Activated CD4-positive, CD25-positive, alpha-beta regulatory T cell treated with anti-CD3 and anti-CD28 coated beads, Interleukin-2, amount 50 U/mL, for 16 hours (primary cell): ENCODE results near the gene ZSCAN9.

Experiments used
- DNase-seq: peaks from one replicate; pipeline ENCODE4 v3.0.0-alpha.2; 2020; ENCODE audit warnings: low read depth, low spot score

ZSCAN9 gene

DNA sequence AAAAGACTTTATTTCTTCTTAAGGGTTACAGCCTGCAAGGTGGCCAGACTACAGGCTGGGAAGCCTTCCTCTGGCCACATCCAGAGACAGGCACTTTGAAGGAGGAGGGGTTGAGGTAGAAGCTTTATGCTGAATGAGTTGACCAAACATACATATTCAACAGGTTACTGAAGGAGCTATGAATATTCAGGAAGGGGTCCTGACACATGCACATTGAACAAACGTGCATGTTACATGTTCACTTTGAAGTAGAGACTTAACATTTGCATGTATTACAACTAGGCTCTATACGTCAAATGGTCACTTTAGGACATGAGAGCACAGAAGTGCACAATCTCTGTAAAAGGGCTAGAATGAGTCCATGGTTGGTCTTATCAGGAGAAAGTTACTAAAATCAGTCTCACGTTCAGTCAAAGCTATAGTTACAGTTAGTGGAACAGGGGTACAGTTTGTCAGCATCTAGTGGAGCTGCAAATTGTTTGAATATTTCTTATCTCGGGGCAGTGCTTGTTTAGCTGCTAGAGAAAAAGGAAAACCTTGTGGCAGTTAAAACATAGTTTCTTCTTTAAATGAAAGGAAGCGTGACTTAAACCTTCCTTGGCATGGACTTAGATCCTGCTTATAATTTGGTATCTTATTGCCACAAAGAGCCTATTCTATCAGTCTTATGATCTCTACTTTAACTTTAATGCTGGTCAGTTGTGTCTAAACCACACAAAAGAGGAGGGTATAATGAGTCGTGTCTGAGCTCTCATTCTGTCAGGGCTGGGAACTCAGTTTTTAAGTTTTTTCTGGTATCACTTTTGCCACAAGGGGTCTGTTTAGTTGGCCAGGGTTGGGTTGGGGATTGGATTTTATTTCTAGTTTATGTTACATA lies 4.6 kb upstream of the ZSCAN9 start:
- DNase-seq = no peak

DNA sequence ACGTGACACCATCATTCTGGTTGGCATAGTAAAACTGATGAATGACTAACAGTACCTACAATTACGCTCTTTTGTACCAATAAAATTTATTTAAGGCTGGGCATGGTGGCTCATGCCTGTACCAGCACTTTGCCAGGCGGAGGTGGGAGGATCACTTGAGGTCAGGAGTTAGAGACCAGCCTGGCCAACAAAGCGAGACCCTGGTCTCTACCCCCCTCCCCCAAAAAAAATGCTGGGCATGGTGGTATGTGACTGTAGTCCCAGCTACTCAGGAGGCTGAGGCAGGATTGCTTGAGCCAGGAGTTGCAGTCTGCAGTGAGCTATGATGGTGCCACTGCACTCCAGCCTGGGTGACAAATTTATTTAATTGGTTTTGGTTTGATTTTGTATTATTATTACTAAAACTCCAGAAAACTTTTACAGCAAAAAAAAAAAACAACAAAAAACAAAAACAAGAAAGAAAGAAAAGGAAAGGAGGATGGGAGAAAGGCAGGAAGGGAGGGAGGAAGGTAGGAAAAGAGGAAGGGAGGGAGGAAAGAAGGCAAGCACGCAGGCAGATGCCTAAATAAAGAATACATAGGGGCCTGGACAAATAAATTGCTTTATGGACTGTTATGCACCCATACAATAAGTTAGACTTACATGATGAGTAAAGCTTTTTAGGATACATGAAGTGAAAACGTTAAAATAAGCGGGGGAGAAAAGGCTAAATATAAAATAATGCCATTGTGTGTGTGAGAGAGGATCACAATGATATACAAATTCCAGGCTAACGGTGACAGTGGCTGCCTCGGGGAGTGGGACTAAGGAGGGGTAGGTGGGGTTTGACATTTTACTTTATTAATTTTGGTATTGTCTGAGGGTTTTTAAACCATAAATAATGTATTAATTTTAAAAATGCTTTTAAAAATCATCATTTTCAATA lies 682 bp upstream of the ZSCAN9 start:
- DNase-seq = no peak

DNA sequence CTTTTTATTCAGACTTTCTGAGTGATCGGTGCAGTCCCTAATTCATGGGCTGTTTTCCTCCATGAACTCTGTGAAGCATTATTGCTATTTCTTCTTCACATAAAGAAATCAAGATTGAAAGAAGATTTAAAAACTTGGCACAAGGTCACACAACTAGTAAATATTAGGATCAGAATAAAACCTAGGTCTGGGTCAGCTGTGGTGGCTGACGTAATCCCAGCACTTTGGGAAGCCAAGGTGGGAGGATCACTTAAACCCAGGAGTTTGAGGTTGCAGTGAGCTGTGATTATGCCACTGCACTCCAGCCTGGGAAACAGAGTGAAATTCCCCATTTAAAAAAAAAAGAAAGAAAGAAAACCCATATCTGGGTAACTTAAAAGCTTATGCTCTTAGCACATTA lies 1.4 kb downstream of the ZSCAN9 start:
- no peak for DNase-seq

DNA sequence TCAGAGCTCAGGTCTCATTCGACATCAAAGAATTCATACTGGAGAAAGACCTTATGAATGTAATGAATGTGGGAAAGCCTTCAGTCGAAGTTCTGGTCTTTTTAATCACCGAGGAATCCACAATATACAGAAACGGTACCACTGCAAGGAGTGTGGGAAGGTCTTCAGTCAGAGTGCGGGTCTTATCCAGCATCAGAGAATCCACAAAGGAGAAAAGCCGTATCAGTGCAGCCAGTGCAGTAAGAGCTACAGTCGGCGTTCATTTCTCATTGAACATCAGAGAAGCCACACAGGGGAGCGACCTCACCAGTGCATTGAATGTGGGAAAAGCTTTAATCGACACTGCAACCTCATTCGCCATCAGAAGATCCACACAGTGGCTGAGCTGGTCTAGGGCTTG lies 7.7 kb downstream of the ZSCAN9 start:
- DNase-seq = no peak

DNA sequence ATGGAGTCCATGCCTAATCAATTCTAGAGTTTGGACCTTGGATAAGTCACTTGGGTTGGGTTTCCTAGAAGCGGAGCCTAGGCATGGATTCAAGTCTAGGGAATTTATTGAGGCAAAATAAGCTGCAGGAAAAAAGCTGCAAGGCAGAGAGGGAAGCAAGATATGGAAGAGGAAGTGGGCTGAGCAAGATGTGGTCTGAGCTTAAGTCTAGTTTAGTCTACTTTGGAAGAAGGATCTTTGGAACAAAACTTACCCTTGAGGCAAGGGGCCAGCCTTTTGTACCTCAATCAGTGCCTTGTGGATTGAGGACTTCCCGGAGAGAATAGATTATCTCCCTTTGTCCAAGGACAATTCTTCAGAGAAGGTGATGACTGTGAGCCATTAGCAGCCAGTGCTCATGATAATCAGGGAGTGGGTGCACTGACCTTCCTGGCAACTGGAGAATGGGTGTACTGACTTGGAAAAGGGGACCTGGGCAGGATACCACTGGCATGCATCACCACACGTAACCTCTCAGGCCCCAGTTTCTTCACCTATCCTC lies 10.9 kb downstream of the ZSCAN9 start:
- DNase-seq = no peak

DNA sequence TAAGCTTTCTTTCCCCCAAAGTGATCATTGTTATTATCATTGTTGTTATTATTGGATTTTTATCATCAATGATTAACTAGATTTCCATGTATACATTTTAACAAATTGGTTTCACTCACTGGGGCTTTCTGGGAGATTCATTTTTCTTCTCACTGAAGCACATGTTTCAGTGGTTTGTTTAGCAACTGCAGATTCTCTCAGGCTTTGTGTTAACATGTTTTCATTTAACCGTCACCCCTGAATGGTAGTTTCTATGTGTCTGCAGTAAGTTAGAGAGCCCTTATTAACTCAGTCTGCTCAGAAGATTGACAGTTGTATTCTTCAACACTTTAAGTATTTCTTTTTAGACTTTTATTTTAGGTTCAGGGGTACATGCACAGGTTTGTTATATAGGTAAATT lies 14.6 kb downstream of the ZSCAN9 start:
- no peak for DNase-seq

DNA sequence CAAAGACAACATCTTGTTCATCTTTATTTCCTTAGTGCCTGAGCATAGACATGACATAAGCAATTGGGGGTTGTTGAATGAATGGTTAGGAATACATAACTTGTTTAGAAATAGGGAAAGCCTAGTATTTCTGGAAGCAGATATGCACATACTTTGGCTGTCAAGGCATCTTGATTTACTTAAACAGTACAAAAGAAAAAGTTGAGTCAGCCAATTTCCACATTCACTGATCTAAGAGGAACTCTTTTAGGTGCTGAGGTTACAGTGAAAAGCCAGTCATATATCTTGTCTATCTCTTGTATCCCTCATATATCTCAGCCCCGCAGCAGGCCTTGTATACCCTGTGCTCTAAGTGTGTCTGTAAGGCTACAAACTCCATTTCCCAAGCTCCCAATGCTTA lies 15.4 kb downstream of the ZSCAN9 start:
- DNase-seq = no peak

DNA sequence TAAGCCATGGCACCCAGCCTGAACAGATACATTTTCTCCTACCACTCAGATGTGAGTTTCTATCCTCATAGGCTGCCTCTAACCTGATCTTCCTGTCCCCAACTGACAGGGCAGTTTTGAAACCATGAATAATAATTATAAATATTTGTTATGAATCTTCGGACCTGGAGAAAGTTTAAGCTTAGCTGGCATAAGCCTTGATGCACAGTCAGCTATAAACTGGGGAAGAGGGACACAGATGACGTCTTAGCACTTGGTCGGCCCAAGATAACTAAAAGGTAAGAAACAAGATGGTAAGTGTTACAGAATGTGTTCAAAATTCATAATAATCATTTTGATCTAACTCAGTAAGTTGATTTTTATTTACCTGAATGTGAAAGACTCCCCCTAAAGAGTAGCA lies 18.9 kb downstream of the ZSCAN9 start:
- no peak for DNase-seq

DNA sequence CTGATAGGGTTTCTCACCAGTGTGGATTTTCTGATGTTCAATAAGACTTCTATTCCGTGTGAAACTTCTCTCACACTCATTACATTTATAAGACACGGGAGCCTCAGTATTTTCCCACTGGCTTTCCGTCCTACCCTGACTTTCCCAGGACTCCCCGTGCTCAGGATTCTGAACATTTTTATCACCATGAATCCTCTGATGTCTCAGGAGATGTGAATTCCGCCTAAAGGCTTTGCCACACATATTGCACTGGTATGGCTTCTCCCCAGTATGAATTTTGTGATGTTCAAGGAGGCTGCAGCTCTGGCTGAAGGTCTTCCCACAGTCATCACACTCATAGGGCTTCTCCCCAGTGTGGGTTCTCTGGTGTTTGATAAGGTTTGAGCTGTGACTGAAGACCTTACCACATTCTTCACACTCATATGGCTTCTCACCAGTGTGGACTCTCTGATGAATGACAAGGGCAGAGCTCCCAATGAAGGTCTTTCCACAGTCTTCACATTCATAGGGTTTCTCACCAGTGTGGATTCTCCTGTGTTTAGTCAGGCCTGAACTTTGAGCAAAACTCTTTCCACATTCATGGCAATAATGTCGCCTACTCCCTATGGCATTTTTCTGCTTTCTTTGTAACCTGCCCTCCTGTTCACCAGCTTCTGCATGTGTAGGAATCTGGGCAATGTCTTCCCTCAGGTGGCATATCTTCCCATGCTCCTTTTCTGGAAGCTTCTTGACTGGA lies 20.3 kb downstream of the ZSCAN9 start:
- no peak for DNase-seq

DNA sequence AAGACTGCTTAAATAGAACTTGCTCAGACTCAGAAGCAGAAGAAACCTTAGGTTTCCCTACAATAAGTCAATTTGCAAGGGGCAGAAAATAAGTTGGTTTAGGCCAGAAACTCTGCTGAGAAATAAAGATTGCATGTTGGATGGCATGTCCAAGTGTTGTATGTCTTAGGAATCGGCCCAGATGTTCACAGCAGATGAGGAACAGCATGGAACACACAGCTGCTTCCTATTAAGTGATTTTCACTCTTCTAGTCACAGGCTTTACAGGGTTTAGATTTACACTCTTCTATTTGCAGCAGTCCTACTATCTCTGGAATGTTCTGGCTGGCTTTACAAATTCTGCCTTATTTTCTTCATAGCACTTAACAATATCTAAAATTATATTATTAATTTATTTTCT lies 23.8 kb downstream of the ZSCAN9 start:
- no peak for DNase-seq

DNA sequence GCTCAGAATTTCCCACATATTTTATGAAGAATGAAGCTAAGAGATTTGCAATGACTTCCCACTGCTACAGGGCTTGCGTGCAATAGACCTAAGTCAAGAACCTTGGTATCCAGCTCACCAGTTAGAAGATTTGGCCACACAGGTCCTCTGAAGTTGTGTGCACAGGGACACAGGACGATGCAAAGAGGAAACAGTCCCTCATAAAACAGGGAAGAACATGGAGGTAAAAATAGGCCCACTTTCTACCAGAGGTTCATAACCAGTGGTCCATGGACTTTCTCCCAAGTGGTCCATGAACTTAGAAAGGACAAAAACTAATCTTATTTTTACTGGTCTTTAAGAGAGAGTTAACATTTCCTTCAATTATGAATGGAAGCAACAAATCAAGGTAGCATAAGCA lies 25.7 kb downstream of the ZSCAN9 start:
- DNase-seq = no peak

DNA sequence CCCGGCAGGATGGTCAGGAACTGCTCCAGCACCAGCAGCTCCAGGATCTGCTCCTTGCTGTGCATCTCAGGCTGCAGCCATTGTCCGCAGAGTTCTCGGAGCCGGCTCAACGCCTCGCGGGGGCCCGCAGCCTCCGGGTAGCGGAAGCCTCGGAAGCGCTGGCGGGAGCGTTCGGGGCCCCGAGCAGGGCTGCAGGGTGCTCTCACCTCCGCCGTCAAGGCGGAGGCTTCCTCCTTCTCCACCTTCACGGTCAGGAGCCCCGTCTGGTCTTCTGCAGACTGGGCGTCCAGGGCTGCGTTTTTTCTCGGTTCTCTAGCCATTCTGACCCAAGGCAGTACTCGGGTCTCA lies 26.6 kb downstream of the ZSCAN9 start:
- no peak for DNase-seq

DNA sequence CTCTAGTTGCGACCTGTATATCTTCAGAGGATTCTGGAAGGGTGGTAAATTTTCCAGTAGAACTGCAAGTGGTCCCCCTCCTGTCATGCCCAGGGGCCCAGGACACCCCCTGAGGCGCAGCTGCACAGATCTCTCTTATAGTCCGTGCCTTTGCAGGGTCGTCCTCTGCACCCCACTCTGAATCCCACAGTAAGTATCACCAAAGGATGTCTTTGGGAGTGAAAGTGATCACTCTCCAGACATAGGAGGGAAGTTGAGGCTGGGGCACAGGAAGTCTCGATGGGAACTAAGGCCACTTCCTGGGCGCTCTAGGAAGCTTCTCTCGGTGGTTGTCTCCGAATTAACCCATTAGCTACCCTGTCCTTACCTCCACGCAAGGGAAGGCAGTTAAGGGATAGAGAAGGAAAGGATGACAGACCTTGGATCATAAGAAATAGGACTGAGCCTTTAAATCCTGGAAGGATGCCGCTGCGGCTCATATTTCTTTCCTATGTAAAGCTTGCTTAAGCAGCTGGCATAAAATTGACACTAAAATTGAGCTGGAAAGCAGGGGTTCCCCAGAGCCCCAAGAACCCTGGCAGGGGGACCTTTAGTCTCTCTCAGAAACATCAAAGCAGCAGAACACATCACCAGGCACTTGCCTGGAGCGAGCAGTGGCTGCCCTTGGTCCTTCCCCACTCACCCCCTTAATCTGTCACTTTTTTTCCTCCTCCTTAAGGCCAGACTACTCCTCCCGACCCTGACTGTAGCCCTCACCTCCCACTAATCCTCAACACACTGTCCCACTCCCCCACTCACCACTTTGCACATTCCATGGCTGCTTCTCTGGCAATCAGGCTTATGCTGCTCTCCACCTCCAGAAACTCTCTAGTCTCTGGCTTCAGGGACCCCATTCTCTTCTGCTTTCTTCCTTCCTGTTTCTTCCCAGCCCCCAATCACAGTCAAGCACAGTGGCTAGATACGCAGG lies 27.2 kb downstream of the ZSCAN9 start, which contains the start of gene ZKSCAN4:
Gene ZKSCAN4, minus strand, starts transcription at position 261 of the 967 bp plus-strand sequence. CDS start 289 bp downstream, outside the sequence.
- peak; percentile 50 for DNase-seq

DNA sequence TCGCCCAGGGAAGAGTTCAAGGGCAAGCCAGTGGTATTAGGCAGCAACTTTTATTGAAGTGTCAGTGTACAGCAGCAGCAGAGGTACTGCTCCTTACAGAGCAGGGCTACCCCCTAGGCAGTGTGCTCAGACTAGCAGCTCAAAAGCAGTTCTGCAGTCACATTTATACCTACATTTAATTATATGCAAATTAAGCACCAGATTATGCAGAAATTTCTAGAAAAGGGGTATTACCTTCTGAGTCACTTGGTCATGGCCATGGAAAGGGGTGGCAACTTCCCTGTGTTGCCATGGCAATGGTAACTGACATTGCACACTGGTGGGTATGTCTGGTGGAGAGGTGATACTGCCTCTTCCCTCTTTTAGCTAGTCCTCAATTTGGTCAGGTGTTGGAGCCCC lies 29.0 kb downstream of the ZSCAN9 start:
- DNase-seq = no peak

DNA sequence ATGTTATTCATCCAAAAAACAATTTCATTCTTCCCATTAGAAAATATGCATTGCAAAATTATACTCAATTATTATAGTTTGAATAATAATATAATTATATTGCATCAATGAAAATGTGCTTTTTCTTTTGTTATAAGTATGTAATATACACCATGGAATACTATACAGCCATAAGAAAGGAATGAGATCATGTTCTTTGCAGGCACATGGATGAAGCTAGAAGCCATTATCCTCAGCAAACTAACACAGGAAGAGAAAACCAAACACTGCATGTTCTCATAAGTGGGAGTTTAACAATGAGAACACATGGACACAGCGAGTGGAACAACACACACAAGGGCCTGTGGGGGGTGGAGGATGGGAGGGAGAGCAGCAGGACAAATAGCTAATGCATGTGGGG lies 32.0 kb downstream of the ZSCAN9 start:
- no peak for DNase-seq

DNA sequence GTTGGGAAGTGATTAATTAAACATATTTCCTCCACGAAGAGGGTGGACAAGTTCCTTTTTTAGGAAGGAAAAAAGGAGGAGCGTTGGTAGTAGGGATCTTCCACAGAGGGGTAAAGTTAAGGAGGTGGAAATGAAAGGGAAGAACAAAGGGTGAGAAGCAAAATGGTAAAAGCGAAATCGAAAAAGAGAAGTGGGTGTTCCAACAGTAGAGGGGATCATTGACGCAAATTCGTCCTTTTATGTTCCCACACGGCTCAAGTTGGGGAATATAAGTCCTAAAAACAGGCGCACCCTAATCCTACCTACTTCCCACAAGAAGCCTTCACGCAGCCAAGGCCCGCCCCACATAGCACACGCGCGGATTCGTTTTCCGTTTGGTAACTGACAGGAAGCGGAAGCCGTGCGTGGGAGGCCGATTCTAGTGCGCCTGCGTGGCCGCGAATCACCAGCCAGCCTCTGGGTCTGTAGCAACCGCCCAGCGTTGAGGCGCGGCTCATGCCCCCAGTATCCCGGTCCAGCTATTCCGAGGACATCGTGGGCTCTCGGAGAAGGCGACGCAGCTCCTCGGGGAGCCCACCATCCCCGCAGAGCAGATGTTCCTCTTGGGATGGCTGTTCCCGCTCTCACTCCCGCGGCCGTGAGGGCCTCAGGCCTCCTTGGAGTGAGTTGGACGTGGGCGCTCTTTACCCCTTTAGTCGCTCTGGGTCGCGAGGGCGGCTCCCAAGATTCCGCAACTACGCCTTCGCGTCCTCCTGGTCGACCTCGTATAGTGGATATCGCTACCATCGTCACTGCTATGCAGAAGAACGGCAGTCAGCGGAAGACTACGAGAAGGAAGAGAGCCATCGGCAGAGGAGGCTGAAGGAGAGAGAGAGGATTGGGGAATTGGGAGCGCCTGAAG lies 34.1 kb downstream of the ZSCAN9 start, which contains the start of gene NKAPL:
Gene NKAPL, plus strand, starts transcription at position 421 of the 901 bp plus-strand sequence. Its CDS starts 75 bp downstream, at position 496.
- DNase-seq = no peak

DNA sequence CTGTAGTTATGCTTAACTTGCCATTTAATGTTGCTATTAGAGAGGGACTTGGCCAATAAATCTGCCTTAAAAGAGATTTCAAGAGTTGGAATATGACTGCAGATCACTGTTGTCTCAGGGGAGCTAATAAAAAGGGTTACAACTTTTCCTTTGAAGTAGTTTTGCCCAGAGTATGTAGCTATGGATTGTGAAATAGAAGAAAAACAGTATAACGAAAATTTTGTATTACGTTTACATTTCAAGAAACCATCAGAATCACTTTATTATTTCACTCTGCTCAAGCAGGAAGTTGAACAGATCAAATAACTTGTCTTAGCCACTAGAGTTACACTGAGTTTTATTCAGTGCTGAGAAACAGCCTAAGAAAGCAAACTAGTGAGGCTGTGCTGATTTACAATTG lies 38.8 kb downstream of the ZSCAN9 start:
- no peak for DNase-seq

DNA sequence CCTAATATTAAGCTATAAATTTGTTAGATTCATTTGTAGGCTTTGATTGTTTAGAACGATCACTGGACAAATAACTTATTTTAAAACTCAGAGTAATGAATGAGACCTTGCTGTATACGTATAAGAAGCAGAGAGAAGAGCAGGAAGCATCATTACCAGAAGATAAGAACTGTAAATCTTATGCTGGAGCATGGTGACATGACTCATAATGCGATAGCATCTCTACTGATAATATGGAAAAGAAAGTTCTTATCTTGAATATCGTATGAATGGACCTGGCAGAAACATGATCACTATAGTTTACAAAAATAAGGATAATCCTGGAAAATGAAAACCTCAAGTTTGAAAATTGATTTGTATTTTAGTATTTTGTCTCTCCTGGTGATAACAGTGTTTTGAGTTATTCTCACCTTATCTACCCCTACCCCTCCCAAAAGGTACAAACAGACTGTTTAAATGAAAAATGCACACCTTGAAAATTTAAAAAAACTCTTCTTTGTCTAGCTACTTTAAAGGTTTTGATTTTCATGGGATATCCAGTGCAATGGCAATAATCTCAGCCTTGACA lies 39.8 kb downstream of the ZSCAN9 start:
- DNase-seq = no peak

DNA sequence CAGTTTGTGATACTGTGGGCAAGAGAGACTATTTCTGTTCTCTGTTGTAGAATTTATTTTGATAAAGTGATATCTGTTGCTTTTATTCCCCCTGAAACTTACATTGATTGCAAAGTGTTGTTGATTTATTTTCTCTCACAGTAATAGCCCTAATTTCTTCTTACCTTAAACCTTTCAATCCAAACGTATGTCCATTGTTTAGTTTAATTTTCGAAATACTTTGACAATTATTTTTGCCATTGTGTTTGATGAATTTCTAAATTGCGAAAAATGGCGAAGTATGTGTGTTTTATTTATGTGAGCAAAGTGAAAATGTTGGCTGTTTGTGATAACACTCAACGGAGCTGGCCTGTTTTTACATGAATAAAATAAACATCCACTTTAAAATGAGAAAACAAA lies 41.5 kb downstream of the ZSCAN9 start:
- no peak for DNase-seq
